Measurements from ENCODE around the gene ALMS1. TPM values are rescaled to one million over a fixed set of nuclear protein-coding genes. Genes with fewer than 3 reads are reported as not detected.
"Not testable (repeated sequence)": the region's sequence is repeated elsewhere in the genome, so short reads cannot be mapped to it uniquely, and the experiment has no call there.

ALMS1 gene
- total RNA-seq, 5 donors from 2014 or later (not counting 1 experiment from before 2014, with no cell fraction given): 25.1 to 31.1 (median 27.3) TPM

DNA sequence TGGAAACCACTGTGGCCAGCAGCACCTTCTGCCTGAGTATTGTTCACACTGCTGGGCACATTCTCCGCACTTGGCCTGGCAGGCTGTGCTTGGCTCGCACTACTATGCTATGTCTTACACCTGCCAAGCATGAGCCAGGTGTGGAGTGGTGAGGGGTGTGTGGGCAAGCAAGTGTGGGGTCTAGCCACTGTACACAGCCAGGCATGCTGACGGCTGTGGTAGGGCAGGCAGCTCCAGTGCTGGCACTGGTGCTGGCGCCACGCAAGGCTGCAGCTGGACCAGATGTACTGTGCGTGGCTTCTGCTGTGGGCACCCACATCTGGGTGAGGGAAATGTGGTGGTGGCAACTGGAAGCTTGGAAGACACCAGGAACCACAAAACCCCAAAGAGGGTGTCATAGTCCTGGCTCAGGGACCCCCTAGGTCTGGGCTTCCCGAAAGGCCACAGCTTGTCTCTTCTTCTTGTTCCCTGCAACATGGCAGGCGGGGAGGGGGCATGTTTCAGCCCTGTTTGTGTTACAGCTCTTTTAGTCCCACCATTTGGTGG lies 101.5 kb downstream of the ALMS1 start:
- H3K27ac Mint-ChIP-seq: no peak overlapping the region
- Histone ChIP-seq H3K36me3 (ENCODE audit: control insufficient read depth in 2 of 2, extremely low read depth in 1 of 2, insufficient read depth in 1 of 2, low read length in 1 of 2) (peaks cover 3 to 17% of the 10 kb centered on the region in 2 donors), H3K27ac (ENCODE audit: low read length) (no peak overlapping the region), H3K9me3 (no peaks in the 10 kb centered on the region), H3K4me3 (ENCODE audit: control insufficient read depth in 1 of 2, extremely low read depth in 1 of 2, low read length in 1 of 2) (no peak overlapping the region), H3K4me1 (ENCODE audit: control insufficient read depth in 1 of 2, extremely low read depth in 1 of 2, insufficient read depth in 2 of 2, low read length in 2 of 2) (no peaks in the 10 kb centered on the region), H3K27me3 (replicated peaks in 1 of 2; ENCODE audit: control insufficient read depth in 2 of 2, extremely low read depth in 1 of 2, insufficient read depth in 2 of 2, low read length in 1 of 2) (no peaks in the 10 kb centered on the region)
- H3K36me3 Mint-ChIP-seq: peaks cover 62% of the 10 kb centered on the region
- DNase-seq: no peak
- ChIA-PET CTCF (no interaction called here), POLR2A (interaction anchor here in 1 of 2 donors (0.5 kb wide), 1 partner anchor 91 kb away, joined by 4 read pairs; no protein-coding TSS in a partner anchor)
- H3K9me3 Mint-ChIP-seq: no peaks in the 10 kb centered on the region
- ATAC-seq (replicated peaks in 1 of 4): no peak
- H3K4me3 Mint-ChIP-seq: no peak overlapping the region
- 96% methylated on average over 7 of the region's 8 CpGs for WGBS (ENCODE audit: insufficient coverage)
- no peaks in the 10 kb centered on the region for H3K27me3 Mint-ChIP-seq
- peaks cover 4 to 6% (median 5%) of the 10 kb centered on the region in 3 donors for H3K4me1 Mint-ChIP-seq

DNA sequence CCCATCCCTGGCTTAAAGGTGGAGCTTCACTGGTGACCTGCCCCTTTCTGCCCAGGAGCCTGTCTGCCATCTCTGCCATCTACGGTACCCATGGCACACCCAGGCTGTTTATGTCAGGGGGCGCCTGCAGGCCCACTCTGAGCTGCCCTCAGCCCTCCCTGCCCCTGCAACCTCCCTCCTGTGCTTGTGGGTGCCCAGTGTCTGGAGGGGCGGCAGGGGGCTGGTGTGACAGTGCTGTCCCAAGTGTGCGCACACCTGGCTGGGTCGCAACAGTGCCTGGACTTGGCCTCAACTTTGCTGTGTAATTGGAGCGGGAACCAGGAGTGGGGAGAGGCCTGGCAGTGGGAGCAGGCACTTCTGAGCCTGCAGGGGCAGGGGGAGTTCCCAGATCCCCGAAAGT lies 102.4 kb downstream of the ALMS1 start:
- H3K27me3 ChIP-seq (replicated peaks in 1 of 2; ENCODE audit: control insufficient read depth in 2 of 2, extremely low read depth in 1 of 2, insufficient read depth in 2 of 2, low read length in 1 of 2): no peaks in the 10 kb centered on the region
- no peaks in the 10 kb centered on the region for H3K9me3 ChIP-seq
- Mint-ChIP-seq H3K27ac (no peak overlapping the region), H3K36me3 (peaks cover 65% of the 10 kb centered on the region), H3K27me3 (no peaks in the 10 kb centered on the region), H3K4me3 (no peak overlapping the region), H3K4me1 (peaks cover 4 to 6% (median 5%) of the 10 kb centered on the region in 3 donors), H3K9me3 (no peaks in the 10 kb centered on the region)
- H3K27ac ChIP-seq (ENCODE audit: low read length): no peak overlapping the region
- no peaks in the 10 kb centered on the region for H3K4me1 ChIP-seq (ENCODE audit: control insufficient read depth in 1 of 2, extremely low read depth in 1 of 2, insufficient read depth in 2 of 2, low read length in 2 of 2)
- no peak for DNase-seq
- ChIA-PET CTCF (no interaction called here), POLR2A (no interaction called here)
- H3K4me3 ChIP-seq (ENCODE audit: control insufficient read depth in 1 of 2, extremely low read depth in 1 of 2, low read length in 1 of 2): no peak overlapping the region
- 96% methylated on average over 3 of the region's 7 CpGs for WGBS (ENCODE audit: insufficient coverage)
- H3K36me3 ChIP-seq (ENCODE audit: control insufficient read depth in 2 of 2, extremely low read depth in 1 of 2, insufficient read depth in 1 of 2, low read length in 1 of 2): peaks cover 3 to 17% of the 10 kb centered on the region in 2 donors
- ATAC-seq (replicated peaks in 1 of 4): no peak

DNA sequence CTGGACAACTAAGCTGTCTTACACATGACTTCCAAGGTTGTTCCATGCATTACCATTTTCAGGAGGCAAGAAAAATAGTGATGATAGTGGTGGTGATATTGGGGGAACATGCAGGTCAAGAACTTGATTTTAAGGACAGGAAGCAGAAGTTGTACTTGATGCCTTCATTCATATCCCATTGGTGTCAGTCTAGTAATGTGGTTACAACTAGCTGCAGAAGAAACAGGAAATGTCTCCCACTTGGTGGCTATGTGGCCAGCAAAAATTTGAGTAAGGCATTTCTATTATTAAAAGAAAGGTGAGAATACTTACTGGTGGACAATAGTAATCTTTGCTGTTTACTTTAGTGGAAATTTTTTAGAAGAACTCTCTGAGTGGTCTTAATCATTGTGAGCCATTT lies 103.4 kb downstream of the ALMS1 start:
- DNase-seq (no peak), ATAC-seq (replicated peaks in 1 of 4) (no peak)
- Mint-ChIP-seq H3K36me3 (peaks cover 68% of the 10 kb centered on the region), H3K27ac (no peak overlapping the region), H3K4me1 (peaks cover 4 to 6% (median 5%) of the 10 kb centered on the region in 3 donors), H3K9me3 (no peaks in the 10 kb centered on the region), H3K27me3 (no peaks in the 10 kb centered on the region), H3K4me3 (no peak overlapping the region)
- ChIA-PET POLR2A (no interaction called here), CTCF (interaction anchor here in 1 of 2 donors (0.6 kb wide), 1 partner anchor 1222 kb away, joined by 5 read pairs; no protein-coding TSS in a partner anchor)
- peaks cover 3 to 17% of the 10 kb centered on the region in 2 donors for H3K36me3 ChIP-seq (ENCODE audit: control insufficient read depth in 2 of 2, extremely low read depth in 1 of 2, insufficient read depth in 1 of 2, low read length in 1 of 2)
- no peak overlapping the region for H3K27ac ChIP-seq (ENCODE audit: low read length)
- H3K27me3 ChIP-seq (replicated peaks in 1 of 2; ENCODE audit: control insufficient read depth in 2 of 2, extremely low read depth in 1 of 2, insufficient read depth in 2 of 2, low read length in 1 of 2): no peaks in the 10 kb centered on the region
- H3K9me3 ChIP-seq: no peaks in the 10 kb centered on the region
- H3K4me1 ChIP-seq (ENCODE audit: control insufficient read depth in 1 of 2, extremely low read depth in 1 of 2, insufficient read depth in 2 of 2, low read length in 2 of 2): no peaks in the 10 kb centered on the region
- H3K4me3 ChIP-seq (ENCODE audit: control insufficient read depth in 1 of 2, extremely low read depth in 1 of 2, low read length in 1 of 2): no peak overlapping the region

DNA sequence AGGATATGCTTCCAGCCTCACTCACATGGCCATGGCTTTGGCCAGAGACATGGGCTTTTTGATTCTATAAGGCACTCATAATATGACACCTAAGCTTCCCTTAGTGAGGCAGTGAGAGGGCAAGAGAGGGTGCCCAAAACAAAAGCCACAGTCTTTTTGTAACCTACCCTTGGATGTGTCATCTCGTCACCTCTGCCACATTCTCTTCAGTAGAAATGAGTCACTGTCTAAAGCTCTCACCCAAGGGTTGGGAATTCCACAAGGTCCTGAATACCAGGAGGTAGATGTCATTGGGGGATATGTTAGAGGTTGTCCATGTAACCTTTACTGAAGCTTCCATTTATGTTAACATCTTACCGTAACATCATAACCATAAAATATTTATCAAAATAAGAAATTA lies 108.4 kb downstream of the ALMS1 start:
- H3K4me3 Mint-ChIP-seq: no peak overlapping the region
- H3K27ac Mint-ChIP-seq: no peak overlapping the region
- H3K36me3 ChIP-seq (ENCODE audit: control insufficient read depth in 2 of 2, extremely low read depth in 1 of 2, insufficient read depth in 1 of 2, low read length in 1 of 2): peaks cover 0 to 12% of the 10 kb centered on the region in 2 donors
- CTCF ChIA-PET: no interaction called here
- DNase-seq (no peak), ATAC-seq (replicated peaks in 1 of 4) (no peak)
- H3K27me3 ChIP-seq (replicated peaks in 1 of 2; ENCODE audit: control insufficient read depth in 2 of 2, extremely low read depth in 1 of 2, insufficient read depth in 2 of 2, low read length in 1 of 2): no peaks in the 10 kb centered on the region
- H3K27ac ChIP-seq (ENCODE audit: low read length): no peak overlapping the region
- H3K4me3 ChIP-seq (ENCODE audit: control insufficient read depth in 1 of 2, extremely low read depth in 1 of 2, low read length in 1 of 2): no peak overlapping the region
- no peaks in the 10 kb centered on the region for H3K4me1 ChIP-seq (ENCODE audit: control insufficient read depth in 1 of 2, extremely low read depth in 1 of 2, insufficient read depth in 2 of 2, low read length in 2 of 2)
- H3K9me3 ChIP-seq: no peaks in the 10 kb centered on the region
- peaks cover 59% of the 10 kb centered on the region for H3K36me3 Mint-ChIP-seq
- POLR2A ChIA-PET: interaction anchor here in 1 of 2 donors (0.5 kb wide), 1 partner anchor 81 kb away, joined by 3 read pairs; no protein-coding TSS in a partner anchor
- WGBS (ENCODE audit: insufficient coverage): no CpG with 5 or more reads among the region's 2 CpGs
- peaks cover 1 to 6% (median 2%) of the 10 kb centered on the region in 3 donors for H3K4me1 Mint-ChIP-seq
- H3K27me3 Mint-ChIP-seq: no peaks in the 10 kb centered on the region
- H3K9me3 Mint-ChIP-seq: no peaks in the 10 kb centered on the region

DNA sequence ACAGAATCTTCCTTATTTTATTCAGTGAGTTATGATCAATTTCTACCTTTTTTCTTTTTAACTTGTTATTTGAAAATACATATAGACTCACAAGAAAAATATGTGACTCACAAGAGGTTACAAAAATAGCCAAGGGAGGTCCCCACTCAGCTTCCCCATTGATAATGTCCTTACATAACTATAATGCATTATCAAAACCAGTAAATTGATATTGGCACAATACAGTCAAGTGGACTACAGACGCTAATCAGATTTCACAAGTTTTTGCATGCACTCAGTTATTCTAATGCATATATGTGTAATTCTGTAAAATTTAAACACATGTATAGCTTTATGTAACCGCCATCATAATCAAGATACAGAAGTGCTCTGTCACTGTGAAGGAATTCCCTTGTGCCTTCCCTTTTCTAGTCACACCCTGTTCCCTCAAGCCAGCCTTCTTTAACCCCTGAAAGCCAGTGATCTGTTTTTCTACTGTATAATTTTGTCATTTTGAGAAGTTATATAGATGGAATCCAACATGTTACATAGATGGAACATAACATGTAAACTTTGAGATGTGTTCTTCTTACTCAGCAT lies 118.4 kb downstream of the ALMS1 start:
- peaks cover 22 to 37% (median 36%) of the 10 kb centered on the region in 3 donors for H3K9me3 Mint-ChIP-seq
- no peak overlapping the region for H3K4me3 Mint-ChIP-seq
- no peak for ATAC-seq (replicated peaks in 1 of 4)
- H3K36me3 Mint-ChIP-seq: peaks cover 66% of the 10 kb centered on the region
- no peak overlapping the region for H3K27ac Mint-ChIP-seq
- Histone ChIP-seq H3K4me3 (ENCODE audit: control insufficient read depth in 1 of 2, extremely low read depth in 1 of 2, low read length in 1 of 2) (no peak overlapping the region), H3K27me3 (replicated peaks in 1 of 2; ENCODE audit: control insufficient read depth in 2 of 2, extremely low read depth in 1 of 2, insufficient read depth in 2 of 2, low read length in 1 of 2) (no peaks in the 10 kb centered on the region), H3K4me1 (ENCODE audit: control insufficient read depth in 1 of 2, extremely low read depth in 1 of 2, insufficient read depth in 2 of 2, low read length in 2 of 2) (no peaks in the 10 kb centered on the region), H3K27ac (ENCODE audit: low read length) (no peak overlapping the region), H3K36me3 (ENCODE audit: control insufficient read depth in 2 of 2, extremely low read depth in 1 of 2, insufficient read depth in 1 of 2, low read length in 1 of 2) (no peaks in the 10 kb centered on the region), H3K9me3 (no peaks in the 10 kb centered on the region)
- POLR2A ChIA-PET: no interaction called here
- peaks cover 0 to 14% (median 4%) of the 10 kb centered on the region in 3 donors for H3K4me1 Mint-ChIP-seq
- no peaks in the 10 kb centered on the region for H3K27me3 Mint-ChIP-seq
- no peak for DNase-seq
- WGBS (ENCODE audit: insufficient coverage): no CpG with 5 or more reads among the region's 2 CpGs
- CTCF ChIA-PET: interaction anchor here in 1 of 2 donors (0.5 kb wide), 1 partner anchor 530 kb away, joined by 3 read pairs; no protein-coding TSS in a partner anchor

DNA sequence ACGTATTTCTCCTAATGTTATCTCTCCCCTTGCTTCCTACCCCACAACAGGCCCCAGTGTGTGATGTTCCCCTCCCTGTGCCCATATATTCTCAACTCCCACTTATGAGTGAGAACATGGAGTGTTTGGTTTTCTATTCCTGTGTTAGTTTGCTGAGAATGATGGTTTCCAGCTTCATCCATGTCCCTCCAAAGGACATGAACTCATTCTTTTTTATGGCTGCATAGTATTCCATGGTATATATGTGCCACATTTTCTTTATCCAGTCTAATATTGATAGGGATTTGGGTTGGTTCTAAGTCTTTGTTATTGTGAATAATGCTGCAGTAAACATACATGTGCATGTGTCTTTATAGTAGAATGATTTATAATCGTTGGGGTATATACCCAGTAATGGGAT lies 119.2 kb downstream of the ALMS1 start:
- H3K9me3 ChIP-seq; H3K4me3 ChIP-seq (ENCODE audit: control insufficient read depth in 1 of 2, extremely low read depth in 1 of 2, low read length in 1 of 2); H3K27ac Mint-ChIP-seq; H3K27ac ChIP-seq (ENCODE audit: low read length); H3K4me1 ChIP-seq (ENCODE audit: control insufficient read depth in 1 of 2, extremely low read depth in 1 of 2, insufficient read depth in 2 of 2, low read length in 2 of 2); CTCF ChIA-PET; H3K36me3 ChIP-seq (ENCODE audit: control insufficient read depth in 2 of 2, extremely low read depth in 1 of 2, insufficient read depth in 1 of 2, low read length in 1 of 2); ATAC-seq (replicated peaks in 1 of 4); DNase-seq; POLR2A ChIA-PET; H3K27me3 Mint-ChIP-seq; H3K27me3 ChIP-seq (replicated peaks in 1 of 2; ENCODE audit: control insufficient read depth in 2 of 2, extremely low read depth in 1 of 2, insufficient read depth in 2 of 2, low read length in 1 of 2); H3K4me3 Mint-ChIP-seq: not testable (repeated sequence)
- H3K36me3 Mint-ChIP-seq: peaks cover 67% of the 10 kb centered on the region
- peaks cover 27 to 41% (median 41%) of the 10 kb centered on the region in 3 donors for H3K9me3 Mint-ChIP-seq
- no CpG with 5 or more reads among the region's 2 CpGs for WGBS (ENCODE audit: insufficient coverage)
- peaks cover 0 to 11% (median under 1%) of the 10 kb centered on the region in 3 donors for H3K4me1 Mint-ChIP-seq
